Epithelial cell of esophagus (primary cell): ENCODE results near the gene GLYATL1B.
"Not testable (repeated sequence)": the region's sequence is repeated elsewhere in the genome, so short reads cannot be mapped to it uniquely, and the experiment has no call there.

Source experiments
- DNase-seq: peaks from one replicate; pipeline ENCODE4 v3.0.0; 2010; ENCODE audit warnings: low read depth
- H3K4me3 ChIP-seq: 2 replicates; pipeline ENCODE4 v1.5.1; 2011; ENCODE audit warnings: mild to moderate bottlenecking, low read length, control low read depth
- CTCF ChIP-seq: IDR thresholded peaks from 2 replicates; pipeline ENCODE4 v1.5.1; 2011; ENCODE audit warnings: low read depth, mild to moderate bottlenecking, low read length, control low read depth, inconsistent platforms; ENCODE audit not compliant: insufficient read depth; ENCODE audit errors: missing control alignments

The GLYATL1B gene

GRCh38 chr11:59097113-59097708 lies 11.1 kb downstream of the GLYATL1B start:
- peak; percentile 73 for DNase-seq
- no peak overlapping the region for H3K4me3 ChIP-seq
- peak; percentile 82 for TF ChIP-seq CTCF

GRCh38 chr11:59097938-59098337 lies 11.8 kb downstream of the GLYATL1B start:
- DNase-seq, result not testable (repeated sequence)

GRCh38 chr11:59102259-59102765 lies 16.2 kb downstream of the GLYATL1B start:
- peak; percentile 62 for DNase-seq
- peak; percentile 42 for TF ChIP-seq CTCF
- peak overlapping the region; percentile 37 for H3K4me3 ChIP-seq

More at GRCh38 chr11:59097938-59098337, 11.8 kb downstream of the GLYATL1B start:
- not testable (repeated sequence) for H3K4me3 ChIP-seq

- peak; percentile 95 for DNase-seq
- H3K4me3 ChIP-seq, result peak within 1 kb of the TSS; percentile 53
- TF ChIP-seq CTCF, result peak; percentile 35
These were observed 20.5 kb downstream of the GLYATL1B start, which contains the start of gene FAM111B for GRCh38 chr11:59106363-59107336. Gene FAM111B (plus strand): TSS chr11:59107237. CDS start chr11:59109626, 2,389 bp downstream.

GRCh38 chr11:59107721-59108120 lies 21.6 kb downstream of the GLYATL1B start:
- not testable (repeated sequence) for DNase-seq
- peak overlapping the region; percentile 53 for H3K4me3 ChIP-seq

GRCh38 chr11:59112494-59112893 lies 26.4 kb downstream of the GLYATL1B start:
- TF ChIP-seq CTCF, result no peak
- H3K4me3 ChIP-seq, result no peak overlapping the region
- DNase-seq, result no peak

- H3K4me3 ChIP-seq, result no peak overlapping the region
- TF ChIP-seq CTCF, result no peak
- no peak for DNase-seq
These were observed 28.2 kb downstream of the GLYATL1B start for GRCh38 chr11:59114344-59114743.

GRCh38 chr11:59115553-59115952 lies 29.4 kb downstream of the GLYATL1B start:
- no peak for TF ChIP-seq CTCF
- H3K4me3 ChIP-seq, result no peak overlapping the region
- no peak for DNase-seq
